Nephron (organoid): Measurements from ENCODE around the gene DYNLT2B.
A peak's percentile ranks its signal among the peaks of the same experiment; 100 is the strongest.

Source experiments
- H3K27ac Mint-ChIP-seq, 3 experiments: 2 replicates each; pipeline ENCODE4 v1.8.0; 2020; ENCODE audit warnings: mixed read lengths in 3 of 3, mild to moderate bottlenecking in 2 of 3, moderate library complexity in 1 of 3
- H3K27me3 Mint-ChIP-seq: 2 replicates; pipeline ENCODE4 v1.8.0; 2021; ENCODE audit warnings: low read depth, mild to moderate bottlenecking, moderate library complexity, mixed read lengths
- H3K36me3 Mint-ChIP-seq: 2 replicates; pipeline ENCODE4 v1.8.0; 2020; ENCODE audit warnings: low read depth, mixed read lengths
- H3K4me1 Mint-ChIP-seq: 2 replicates; pipeline ENCODE4 v1.8.0; 2020; ENCODE audit warnings: mixed read lengths
- H3K4me3 Mint-ChIP-seq, 3 experiments: 2 replicates each; pipeline ENCODE4 v1.8.0; 2020; ENCODE audit warnings: mild to moderate bottlenecking in 3 of 3, mixed read lengths in 3 of 3, moderate library complexity in 2 of 3
- H3K9me3 Mint-ChIP-seq: 2 replicates; pipeline ENCODE4 v1.8.0; 2020; ENCODE audit warnings: mixed read lengths
- TF ChIP-seq, protein P1 (sequence below), 3 experiments: fragments of 200-600 bp; sonication (generic); IDR thresholded peaks; one replicate each; pipeline ENCODE4 v1.5.0; 2021; ENCODE audit warnings: antibody characterized with exemption in 3 of 3; ENCODE audit not compliant: unreplicated experiment in 3 of 3

The DYNLT2B gene

GRCh38 chr3:196298521-196298920, 19.5 kb downstream of the DYNLT2B start:
- Mint-ChIP-seq H3K27ac (no peak overlapping the region), H3K4me1 (no peaks in the 10 kb centered on the region), H3K4me3 (no peak overlapping the region), H3K27me3 (no peaks in the 10 kb centered on the region), H3K9me3 (no peaks in the 10 kb centered on the region), H3K36me3 (peaks cover 31% of the 10 kb centered on the region)
- TF ChIP-seq, protein P1, sequence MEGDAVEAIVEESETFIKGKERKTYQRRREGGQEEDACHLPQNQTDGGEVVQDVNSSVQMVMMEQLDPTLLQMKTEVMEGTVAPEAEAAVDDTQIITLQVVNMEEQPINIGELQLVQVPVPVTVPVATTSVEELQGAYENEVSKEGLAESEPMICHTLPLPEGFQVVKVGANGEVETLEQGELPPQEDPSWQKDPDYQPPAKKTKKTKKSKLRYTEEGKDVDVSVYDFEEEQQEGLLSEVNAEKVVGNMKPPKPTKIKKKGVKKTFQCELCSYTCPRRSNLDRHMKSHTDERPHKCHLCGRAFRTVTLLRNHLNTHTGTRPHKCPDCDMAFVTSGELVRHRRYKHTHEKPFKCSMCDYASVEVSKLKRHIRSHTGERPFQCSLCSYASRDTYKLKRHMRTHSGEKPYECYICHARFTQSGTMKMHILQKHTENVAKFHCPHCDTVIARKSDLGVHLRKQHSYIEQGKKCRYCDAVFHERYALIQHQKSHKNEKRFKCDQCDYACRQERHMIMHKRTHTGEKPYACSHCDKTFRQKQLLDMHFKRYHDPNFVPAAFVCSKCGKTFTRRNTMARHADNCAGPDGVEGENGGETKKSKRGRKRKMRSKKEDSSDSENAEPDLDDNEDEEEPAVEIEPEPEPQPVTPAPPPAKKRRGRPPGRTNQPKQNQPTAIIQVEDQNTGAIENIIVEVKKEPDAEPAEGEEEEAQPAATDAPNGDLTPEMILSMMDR (IDR thresholded peaks at IDR 0.05; ENCODE audit: unreplicated experiment in 3 of 3) = no peak

- no peaks in the 10 kb centered on the region for H3K27me3 Mint-ChIP-seq
- peak overlapping the region; percentile 7 to 43 (median 29) for H3K4me3 Mint-ChIP-seq
- no peaks in the 10 kb centered on the region for H3K9me3 Mint-ChIP-seq
- peaks cover 3% of the 10 kb centered on the region for H3K4me1 Mint-ChIP-seq
- TF ChIP-seq, protein P1 (IDR thresholded peaks at IDR 0.05; ENCODE audit: unreplicated experiment in 3 of 3) = no peak
- peak overlapping the region; percentile 60 to 83 (median 82) for H3K27ac Mint-ChIP-seq
- peaks cover 10% of the 10 kb centered on the region for H3K36me3 Mint-ChIP-seq
Observed at GRCh38 chr3:196292286-196292923, 25.6 kb downstream of the DYNLT2B start.

DNA sequence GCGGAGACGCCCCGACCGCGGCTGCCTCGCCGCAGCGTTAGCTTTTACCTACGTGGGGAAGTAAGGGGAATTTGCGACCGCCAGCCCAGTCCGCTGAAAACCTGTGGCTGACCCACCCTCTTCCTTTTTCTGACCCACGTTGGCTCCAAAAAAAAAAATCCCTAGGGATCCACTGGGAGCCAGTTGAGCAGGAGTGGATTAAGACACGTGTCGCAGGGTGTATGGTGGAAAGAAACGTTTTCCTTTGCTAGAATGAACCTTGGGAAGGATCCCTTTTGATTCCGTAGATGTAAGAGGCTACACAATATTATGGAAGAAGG, 29.9 kb downstream of the DYNLT2B start:
- TF ChIP-seq, protein P1 (IDR thresholded peaks at IDR 0.05; ENCODE audit: unreplicated experiment in 3 of 3) = no peak
- Mint-ChIP-seq H3K4me1 (peaks cover 30% of the 10 kb centered on the region), H3K27me3 (no peaks in the 10 kb centered on the region), H3K36me3 (peaks cover 5% of the 10 kb centered on the region), H3K9me3 (no peaks in the 10 kb centered on the region), H3K27ac (peak overlapping the region; percentile 91 to 98 (median 94)), H3K4me3 (peak overlapping the region; percentile 94 to 99 (median 96))

DNA sequence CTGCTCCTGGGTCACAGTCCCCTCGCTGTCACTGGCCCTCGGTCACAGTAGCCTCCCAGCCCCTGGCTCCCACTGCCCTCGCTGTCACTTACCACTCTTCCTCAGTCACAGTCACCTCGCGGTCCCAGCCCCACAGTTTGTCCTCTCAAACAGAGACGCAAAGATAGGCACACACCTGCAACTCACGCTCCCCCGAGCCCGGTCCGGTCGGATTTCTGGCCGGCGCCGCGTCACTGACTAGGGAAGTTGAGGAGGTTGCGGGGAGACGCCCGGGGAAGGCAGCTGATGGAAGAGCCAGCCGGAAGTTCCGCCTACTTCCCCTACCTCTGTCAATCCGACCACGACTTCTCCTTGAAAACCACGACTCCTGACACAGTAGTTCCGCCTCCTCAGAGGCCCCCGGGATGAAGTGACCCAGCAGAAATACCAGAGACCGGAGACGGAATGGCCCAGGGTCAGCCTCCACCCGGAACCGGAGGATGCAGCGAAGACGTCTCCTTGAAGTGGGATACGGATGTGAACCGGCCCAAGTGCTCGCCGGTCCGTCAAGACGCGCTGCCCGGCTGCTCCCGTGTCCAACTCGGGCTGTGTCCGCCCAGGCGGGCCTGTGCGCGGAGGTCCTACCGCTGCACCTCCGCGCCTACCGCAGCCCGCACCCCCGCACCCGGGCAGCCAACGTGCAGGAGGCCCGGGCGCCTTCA, 30.4 kb downstream of the DYNLT2B start, which contains the start of gene PCYT1A:
Gene PCYT1A (minus strand): TSS at position 287 of the 701 bp plus-strand sequence. CDS start 17,195 bp downstream, outside the sequence.
- Mint-ChIP-seq H3K9me3 (no peaks in the 10 kb centered on the region), H3K4me3 (peak within 1 kb of the TSS; percentile 94 to 99 (median 96)), H3K36me3 (peaks cover 5% of the 10 kb centered on the region), H3K4me1 (peaks cover 30% of the 10 kb centered on the region), H3K27ac (peak within 1 kb of the TSS; percentile 91 to 98 (median 97)), H3K27me3 (no peaks in the 10 kb centered on the region)
- TF ChIP-seq, protein P1 (IDR thresholded peaks at IDR 0.05; ENCODE audit: unreplicated experiment in 3 of 3) = no peak

GRCh38 chr3:196287090-196287439, 31.0 kb downstream of the DYNLT2B start:
- Mint-ChIP-seq H3K4me1 (peaks cover 30% of the 10 kb centered on the region), H3K9me3 (no peaks in the 10 kb centered on the region), H3K4me3 (peak overlapping the region; percentile 94 to 99 (median 96)), H3K27me3 (no peaks in the 10 kb centered on the region), H3K27ac (peak overlapping the region; percentile 91 to 98 (median 97)), H3K36me3 (peaks cover 5% of the 10 kb centered on the region)
- TF ChIP-seq, protein P1 (IDR thresholded peaks at IDR 0.05; ENCODE audit: unreplicated experiment in 3 of 3) = no peak
